PFSK-1 (cell line): ENCODE measurements around the gene SPOCK3.

Source experiments
- FOXP2 ChIP-seq: optimal IDR thresholded peaks from 2 replicates; pipeline ENCODE3; 2011; ENCODE audit warnings: borderline replicate concordance, control low read depth, inconsistent platforms; ENCODE audit not compliant: insufficient read depth; ENCODE audit errors: extremely low read length, extremely low read depth
- POLR2AphosphoS5 ChIP-seq: IDR thresholded peaks from 2 replicates; pipeline ENCODE4 v1.6.1; 2012; ENCODE audit warnings: low read depth, mild to moderate bottlenecking, control low read depth, low read length, moderate library complexity
- REST ChIP-seq, 2 experiments: IDR thresholded peaks; 2 replicates each; pipeline versions ENCODE4 v1.6.1 to v1.8.0; 2011 to 2012; ENCODE audit warnings: low read depth in 2 of 2, low read length in 2 of 2, control low read depth in 1 of 2, inconsistent platforms in 1 of 2, mild to moderate bottlenecking in 1 of 2, moderate library complexity in 1 of 2; ENCODE audit not compliant: insufficient read depth in 1 of 2
- SIN3A ChIP-seq: IDR thresholded peaks from 2 replicates; pipeline ENCODE4 v1.6.1; 2012; ENCODE audit warnings: mild to moderate bottlenecking, low read length, moderate library complexity, borderline replicate concordance; ENCODE audit not compliant: insufficient read depth
- TAF1 ChIP-seq: IDR thresholded peaks from 2 replicates; pipeline ENCODE4 v1.6.1; 2012; ENCODE audit warnings: low read length, control low read depth, borderline replicate concordance; ENCODE audit not compliant: insufficient read depth

SPOCK3 gene

GRCh38 chr4:166816890-166817289, 417.4 kb downstream of the SPOCK3 start:
- TF ChIP-seq REST (IDR thresholded peaks at IDR 0.05; ENCODE audit: insufficient read depth in 1 of 2, low read depth in 2 of 2, low read length in 2 of 2) (no peak), TAF1 (no peak), POLR2AphosphoS5 (no peak), FOXP2 (no peak), SIN3A (no peak)

- TF ChIP-seq TAF1 (no peak), POLR2AphosphoS5 (no peak), REST (IDR thresholded peaks at IDR 0.05; ENCODE audit: insufficient read depth in 1 of 2, low read depth in 2 of 2, low read length in 2 of 2) (no peak), SIN3A (no peak), FOXP2 (no peak)
These were observed 425.9 kb downstream of the SPOCK3 start for GRCh38 chr4:166808380-166808779.

GRCh38 chr4:166802346-166802745, 431.9 kb downstream of the SPOCK3 start:
- TF ChIP-seq POLR2AphosphoS5 (no peak), REST (IDR thresholded peaks at IDR 0.05; ENCODE audit: insufficient read depth in 1 of 2, low read depth in 2 of 2, low read length in 2 of 2) (no peak), SIN3A (no peak), TAF1 (no peak), FOXP2 (no peak)

DNA sequence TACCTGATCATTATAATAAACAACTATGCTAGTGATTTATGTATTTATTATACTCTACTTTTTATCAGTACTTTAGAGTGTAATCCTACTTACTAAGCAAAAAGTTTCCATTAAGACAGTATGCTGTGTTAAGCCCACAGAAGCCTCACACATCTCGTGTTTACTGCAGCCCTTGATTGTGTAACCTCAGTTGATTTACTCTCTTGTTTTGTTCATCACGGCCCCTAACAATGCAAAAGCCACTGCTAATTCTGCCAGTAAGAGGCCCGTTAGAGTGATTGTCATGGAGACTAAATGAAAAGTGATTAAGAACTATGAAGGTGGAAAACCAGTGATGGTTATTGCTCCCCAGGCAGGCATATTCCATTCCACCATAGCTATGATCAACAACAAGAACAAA, 436.2 kb downstream of the SPOCK3 start:
- TF ChIP-seq POLR2AphosphoS5 (no peak), SIN3A (no peak), FOXP2 (no peak), REST (IDR thresholded peaks at IDR 0.05; ENCODE audit: insufficient read depth in 1 of 2, low read depth in 2 of 2, low read length in 2 of 2) (no peak), TAF1 (no peak)

DNA sequence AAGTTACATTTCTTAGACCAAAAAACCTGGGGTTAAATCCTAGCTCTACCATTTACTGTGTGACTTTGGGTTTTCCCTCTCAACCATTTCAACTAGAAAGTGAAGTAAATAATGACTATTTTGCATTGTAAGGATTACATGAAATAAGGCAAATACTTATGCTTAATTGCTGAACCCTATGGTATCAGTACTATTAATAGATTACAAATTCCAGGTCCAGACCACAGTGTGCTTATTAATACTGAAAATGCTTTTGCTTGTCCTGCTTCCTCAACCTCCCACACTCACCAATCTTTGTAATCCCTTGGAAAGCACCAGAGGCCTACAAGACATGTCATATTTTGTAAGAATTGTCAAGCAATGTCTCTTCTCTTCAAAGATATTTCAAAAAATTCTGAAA, 456.5 kb downstream of the SPOCK3 start:
- no peak for TF ChIP-seq SIN3A
- TF ChIP-seq POLR2AphosphoS5 = no peak
- TF ChIP-seq REST (IDR thresholded peaks at IDR 0.05; ENCODE audit: insufficient read depth in 1 of 2, low read depth in 2 of 2, low read length in 2 of 2) = no peak
- TF ChIP-seq TAF1 = no peak
- TF ChIP-seq FOXP2 = no peak
